ENCODE results near the gene SPIB. TPM values are rescaled to one million over a fixed set of nuclear protein-coding genes. Genes with fewer than 3 reads are reported as not detected.

Gene SPIB
- total RNA-seq, 1 donor from 2014 or later = 1.7 TPM

- Mint-ChIP-seq H3K36me3 (ENCODE audit: insufficient read depth) (peaks cover 11% of the 10 kb centered on the region), H3K9me3 (ENCODE audit: low read depth) (no peaks in the 10 kb centered on the region), H3K4me1 (ENCODE audit: low read depth) (peaks cover 9% of the 10 kb centered on the region), H3K4me3 (ENCODE audit: low read depth) (peak overlapping the region; percentile 94), H3K27ac (peak overlapping the region; percentile 35), H3K27me3 (no peaks in the 10 kb centered on the region)
- no peak for DNase-seq (ENCODE audit: low spot score, unreplicated experiment)
- TF ChIP-seq CTCF (IDR thresholded peaks at IDR 0.05; ENCODE audit: unreplicated experiment) = no peak
These were observed 59.2 kb downstream of the SPIB start for GRCh38 chr19:50477751-50478515.

GRCh38 chr19:50478901-50479715 is 60.4 kb downstream of the SPIB start:
- no peak for DNase-seq (ENCODE audit: low spot score, unreplicated experiment)
- H3K36me3 Mint-ChIP-seq (ENCODE audit: insufficient read depth) = peaks cover 11% of the 10 kb centered on the region
- peak overlapping the region; percentile 73 for H3K27ac Mint-ChIP-seq
- H3K27me3 Mint-ChIP-seq = no peaks in the 10 kb centered on the region
- H3K4me3 Mint-ChIP-seq (ENCODE audit: low read depth) = peak overlapping the region; percentile 43
- peaks cover 9% of the 10 kb centered on the region for H3K4me1 Mint-ChIP-seq (ENCODE audit: low read depth)
- TF ChIP-seq CTCF (IDR thresholded peaks at IDR 0.05; ENCODE audit: unreplicated experiment) = peak; percentile 61
- no peaks in the 10 kb centered on the region for H3K9me3 Mint-ChIP-seq (ENCODE audit: low read depth)

GRCh38 chr19:50479761-50480251 is 61.1 kb downstream of the SPIB start:
- no peaks in the 10 kb centered on the region for H3K9me3 Mint-ChIP-seq (ENCODE audit: low read depth)
- H3K36me3 Mint-ChIP-seq (ENCODE audit: insufficient read depth) = peaks cover 11% of the 10 kb centered on the region
- peaks cover 9% of the 10 kb centered on the region for H3K4me1 Mint-ChIP-seq (ENCODE audit: low read depth)
- no peak for DNase-seq (ENCODE audit: low spot score, unreplicated experiment)
- H3K27ac Mint-ChIP-seq = no peak overlapping the region
- no peak overlapping the region for H3K4me3 Mint-ChIP-seq (ENCODE audit: low read depth)
- no peak for TF ChIP-seq CTCF (IDR thresholded peaks at IDR 0.05; ENCODE audit: unreplicated experiment)
- H3K27me3 Mint-ChIP-seq = no peaks in the 10 kb centered on the region

GRCh38 chr19:50480281-50481111 is 61.8 kb downstream of the SPIB start:
- H3K4me1 Mint-ChIP-seq (ENCODE audit: low read depth) = peaks cover 9% of the 10 kb centered on the region
- H3K9me3 Mint-ChIP-seq (ENCODE audit: low read depth) = no peaks in the 10 kb centered on the region
- H3K4me3 Mint-ChIP-seq (ENCODE audit: low read depth) = no peak overlapping the region
- no peaks in the 10 kb centered on the region for H3K27me3 Mint-ChIP-seq
- H3K27ac Mint-ChIP-seq = no peak overlapping the region
- no peak for DNase-seq (ENCODE audit: low spot score, unreplicated experiment)
- no peak for TF ChIP-seq CTCF (IDR thresholded peaks at IDR 0.05; ENCODE audit: unreplicated experiment)
- peaks cover 16% of the 10 kb centered on the region for H3K36me3 Mint-ChIP-seq (ENCODE audit: insufficient read depth)

Other genes with a start within 250 kb of the SPIB start
- 65.9 and 67.9 TPM in 2 replicates for gene MYH14, start 215.3 kb upstream of the SPIB start, total RNA-seq
- gene KCNC3, start 89.6 kb upstream of the SPIB start, total RNA-seq = 19.8 and 23.6 TPM in 2 replicates
- gene NAPSA, start 53.3 kb upstream of the SPIB start, total RNA-seq = 2.3 and 2.7 TPM in 2 replicates
- 28.3 and 29.1 TPM in 2 replicates for gene NR1H2, start 42.5 kb upstream of the SPIB start, total RNA-seq
- 91.4 and 99.5 TPM in 2 replicates for gene POLD1, start 34.6 kb upstream of the SPIB start, total RNA-seq
- 1.6 and 2.1 TPM in 2 replicates for gene MYBPC2, start 14.0 kb downstream of the SPIB start, total RNA-seq
- 177 and 181 TPM in 2 replicates for gene EMC10, start 57.6 kb downstream of the SPIB start, total RNA-seq
- 11.6 and 12.0 TPM in 2 replicates for gene GARIN5A, start 57.9 kb downstream of the SPIB start, total RNA-seq
- gene JOSD2, start 92.3 kb downstream of the SPIB start, total RNA-seq = 12.1 and 13.1 TPM in 2 replicates
- gene ASPDH, start 95.0 kb downstream of the SPIB start, total RNA-seq = not detected in 2 replicates
- gene LRRC4B, start 149.5 kb downstream of the SPIB start, total RNA-seq = 1.0 and 1.2 TPM in 2 replicates
- gene SYT3, start 220.9 kb downstream of the SPIB start, total RNA-seq = 0.91 and 1.8 TPM in 2 replicates
- gene C19orf81, start 230.5 kb downstream of the SPIB start, total RNA-seq = 5.6 and 8.6 TPM in 2 replicates

All from progenitor cell of endocrine pancreas (in vitro differentiated cells).